NCI-H1694 treated with DMSO at 0.1 percent for 48 hours (cell line): ENCODE data around the gene FBXW12.
A peak's percentile ranks its signal among the peaks of the same experiment; 100 is the strongest.
"Not testable (repeated sequence)": the region's sequence is repeated elsewhere in the genome, so short reads cannot be mapped to it uniquely, and the experiment has no call there.

Experiments
- DNase-seq: peaks from one replicate; lab custom pipeline; 2025; lab: John Stamatoyannopoulos, UW

The FBXW12 gene

DNA sequence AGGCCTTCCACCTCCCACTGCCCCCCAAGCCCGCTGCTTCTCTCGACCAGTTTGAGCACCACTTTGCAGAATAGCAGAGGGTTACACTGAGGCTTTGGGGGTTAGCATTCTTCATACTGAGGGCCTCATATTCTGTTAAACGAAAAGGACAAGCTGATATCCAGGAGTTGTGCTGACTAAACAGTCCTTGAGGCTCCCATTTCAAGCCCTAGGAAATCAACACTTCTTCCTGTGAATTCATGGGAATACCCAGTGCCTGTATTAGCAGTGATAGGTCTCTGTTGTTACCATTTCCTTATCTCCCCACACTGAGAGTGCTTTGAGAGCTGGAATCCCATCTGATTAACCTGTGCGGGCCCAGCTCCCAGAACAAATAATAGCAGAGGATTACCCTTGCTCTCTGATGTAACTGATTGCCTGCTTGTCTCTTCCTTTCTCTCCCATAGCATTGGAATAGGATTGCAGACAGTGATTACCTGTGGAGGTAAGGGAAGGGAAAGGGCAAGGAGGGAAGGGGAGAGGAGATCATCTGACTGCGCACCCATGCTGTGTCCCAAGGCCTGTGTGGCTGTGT, 930 bp downstream of the FBXW12 start:
- no peak for DNase-seq

DNA sequence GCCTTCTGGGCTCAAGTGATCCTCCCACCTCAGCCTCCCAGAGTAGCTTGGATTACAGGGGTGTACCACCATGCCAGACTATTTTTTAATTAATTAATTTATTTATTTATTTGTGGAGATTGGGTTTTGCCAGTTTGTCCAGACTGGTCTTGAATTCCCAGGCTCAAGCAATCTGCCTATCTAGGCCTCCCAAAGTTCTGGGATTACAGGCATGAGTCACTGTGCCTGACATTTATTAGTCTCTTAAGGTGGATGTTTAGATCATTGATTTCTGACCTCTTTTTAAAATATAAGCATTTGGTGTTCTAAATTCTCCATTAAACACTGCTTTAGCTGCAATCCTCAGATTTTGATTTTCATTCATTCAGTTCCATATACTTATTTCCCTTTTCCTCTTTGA, 15.6 kb downstream of the FBXW12 start:
- no peak for DNase-seq

DNA sequence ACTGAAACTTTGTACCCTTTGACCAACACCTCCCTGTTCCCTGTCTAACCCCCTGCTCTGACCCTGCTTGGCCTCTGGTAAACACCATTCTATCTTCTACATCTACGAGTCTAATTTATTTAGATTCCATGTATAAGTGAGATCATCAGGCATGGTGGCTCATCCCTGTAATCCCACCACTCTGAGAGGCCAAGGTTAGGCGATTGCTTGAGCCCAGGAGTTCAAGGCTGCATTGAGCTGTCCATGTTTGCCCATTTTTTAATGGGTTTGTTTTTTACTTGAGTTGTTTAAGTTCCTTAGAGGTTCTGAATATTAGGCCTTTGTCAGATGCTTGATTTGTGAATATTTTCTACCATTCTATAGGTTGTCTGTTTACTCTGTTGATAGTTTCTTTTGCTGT, 16.9 kb downstream of the FBXW12 start:
- DNase-seq = no peak

DNA sequence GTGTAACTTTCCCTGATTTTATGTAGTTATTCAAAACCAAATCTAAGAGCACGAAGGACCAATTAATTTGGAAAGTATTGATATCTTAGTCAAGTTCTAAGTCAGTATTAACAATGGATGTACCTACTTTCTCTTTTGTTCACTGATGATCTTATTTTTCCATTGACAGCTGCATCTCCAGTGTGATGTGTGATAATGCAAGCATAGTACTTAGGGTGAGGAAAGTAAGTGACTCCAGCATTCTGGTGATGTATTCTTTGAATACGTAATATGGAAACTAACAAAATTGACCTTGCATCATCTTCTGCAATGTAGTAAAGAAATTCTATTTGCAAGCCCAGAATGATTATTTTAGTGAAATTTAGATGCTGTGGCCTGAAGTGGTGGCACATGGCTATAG, 22.4 kb downstream of the FBXW12 start:
- no peak for DNase-seq

DNA sequence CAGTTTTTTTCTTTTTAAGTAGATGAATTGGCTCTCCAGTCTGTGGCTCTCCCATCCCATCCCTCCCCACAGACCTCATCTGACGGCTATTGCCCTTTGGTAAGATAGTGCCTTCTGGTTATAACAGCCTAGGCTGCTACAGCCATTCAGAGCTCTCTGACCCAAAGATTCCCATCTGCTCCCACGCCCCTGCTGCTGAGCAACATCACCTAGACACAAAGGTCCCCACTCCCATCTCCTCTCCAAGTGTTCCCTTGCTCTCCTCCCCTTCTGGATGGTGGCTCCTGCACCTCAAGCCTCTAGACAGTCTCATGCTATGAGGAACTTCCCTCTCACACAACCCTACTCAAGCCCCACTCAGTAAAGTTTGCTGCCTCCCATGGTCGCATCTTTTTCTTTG, 23.7 kb downstream of the FBXW12 start:
- no peak for DNase-seq

DNA sequence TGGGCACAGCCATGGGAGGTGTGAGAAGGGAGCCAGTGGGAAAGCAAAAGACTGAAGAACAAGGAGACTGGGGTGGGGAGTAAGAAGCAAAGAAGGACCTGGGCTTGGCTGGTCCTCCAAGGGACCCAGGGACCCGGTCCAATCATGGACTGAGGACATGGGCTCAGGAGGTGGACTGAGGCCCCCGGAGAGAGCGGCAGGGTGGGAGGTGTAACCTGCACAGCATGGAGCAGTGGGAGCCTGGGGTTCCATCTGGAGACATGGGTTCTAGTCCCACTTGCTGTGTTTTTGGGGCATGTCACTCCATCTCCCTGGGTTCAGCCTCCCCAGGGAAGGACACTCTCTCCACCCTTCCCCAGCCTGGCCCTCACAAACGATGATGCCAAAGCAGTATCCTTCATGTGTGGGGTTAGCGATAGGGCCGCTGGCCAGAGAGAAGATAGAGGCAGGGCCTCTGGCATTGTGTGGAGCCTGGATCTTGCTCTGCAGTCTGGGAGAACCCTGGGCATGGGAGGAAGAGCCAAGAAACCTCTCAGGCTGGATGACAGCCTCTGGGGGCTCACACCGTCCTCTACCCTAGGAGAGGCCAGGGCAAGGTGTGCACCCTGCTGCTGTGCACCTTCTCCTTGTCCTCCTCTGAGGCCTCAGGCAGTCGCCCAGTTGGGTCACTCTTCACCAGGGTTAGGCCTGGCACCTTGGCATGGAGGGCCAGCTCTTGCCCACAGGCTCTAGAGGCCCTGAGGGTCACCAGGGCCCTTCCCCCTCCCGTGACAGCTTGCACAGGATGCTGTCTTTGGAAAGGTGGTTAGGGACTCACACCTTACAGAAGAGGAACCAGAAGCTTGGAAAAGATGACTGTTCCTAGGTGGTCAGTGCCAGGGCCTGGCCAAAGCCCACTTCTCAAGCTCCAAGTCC, 26.0 kb downstream of the FBXW12 start:
- DNase-seq = no peak

DNA sequence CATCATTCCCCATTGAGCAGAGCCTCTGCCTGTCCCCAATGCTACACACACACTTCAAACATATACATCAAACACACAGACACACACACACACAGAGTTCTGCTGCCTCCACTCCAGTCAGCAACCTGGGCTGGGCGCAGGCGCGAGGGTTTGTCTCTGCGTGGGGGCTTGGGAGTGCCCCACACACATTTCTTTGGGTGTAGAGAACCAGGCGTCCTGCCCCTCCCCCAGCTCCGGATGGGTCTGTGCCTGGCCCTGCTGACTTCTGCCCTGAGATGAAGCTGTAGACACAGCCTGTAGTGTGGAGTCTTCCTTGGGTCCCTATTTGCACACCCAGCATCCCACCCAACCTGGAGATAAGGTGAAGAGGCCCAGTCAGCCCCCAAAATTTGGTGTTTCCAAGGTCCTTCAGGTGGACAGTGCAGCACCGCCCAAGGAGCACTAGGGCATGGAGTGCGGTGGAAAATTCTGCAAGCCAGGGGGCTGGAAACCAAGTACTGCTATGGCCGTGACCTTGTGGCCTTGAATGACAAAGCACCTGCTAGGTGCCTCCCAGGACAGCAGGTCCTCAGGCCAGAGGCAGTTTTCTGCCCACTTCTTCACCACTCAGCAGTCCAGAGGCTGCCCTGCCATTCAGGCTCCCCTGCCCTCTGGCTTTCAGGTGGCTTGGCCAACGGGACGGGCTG, 26.8 kb downstream of the FBXW12 start:
- DNase-seq = no peak

DNA sequence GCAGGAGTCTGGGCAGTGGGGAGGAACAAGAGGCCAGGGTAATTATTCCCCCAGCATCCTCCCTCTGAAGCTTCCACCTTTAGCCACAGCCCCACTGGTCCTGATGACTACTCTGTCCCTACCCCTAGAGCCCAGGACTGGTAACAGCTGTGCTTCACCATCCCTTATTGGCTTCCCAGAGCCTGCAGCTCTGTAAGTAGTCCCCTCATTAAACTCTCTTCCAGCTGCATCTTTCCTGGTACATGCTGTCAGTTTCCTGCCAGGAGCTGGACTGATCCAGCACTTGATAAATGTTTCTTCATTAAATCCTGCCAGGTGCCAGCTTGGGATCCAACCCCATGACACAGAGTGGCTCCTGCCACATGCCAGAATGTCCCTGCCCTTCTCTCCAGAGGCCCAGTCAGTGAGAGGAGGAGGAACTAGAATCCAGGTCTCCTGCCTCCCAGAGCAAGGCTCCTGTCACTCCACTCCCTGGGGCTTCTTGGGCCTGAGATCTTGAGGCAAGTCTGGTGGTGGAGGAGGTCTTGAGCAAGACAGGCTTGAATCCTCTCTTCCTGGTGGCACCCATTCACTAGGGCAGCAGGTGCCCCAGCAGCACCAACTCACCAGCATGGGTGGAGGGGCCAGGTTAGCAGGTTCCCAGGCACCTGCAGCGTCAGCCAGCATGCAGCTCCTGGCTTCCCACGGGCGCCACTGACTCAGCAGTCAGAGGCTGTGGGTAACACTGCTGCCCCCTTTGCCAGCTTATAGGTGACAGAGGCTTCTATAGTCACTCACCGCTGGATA, 27.6 kb downstream of the FBXW12 start:
- DNase-seq = no peak

DNA sequence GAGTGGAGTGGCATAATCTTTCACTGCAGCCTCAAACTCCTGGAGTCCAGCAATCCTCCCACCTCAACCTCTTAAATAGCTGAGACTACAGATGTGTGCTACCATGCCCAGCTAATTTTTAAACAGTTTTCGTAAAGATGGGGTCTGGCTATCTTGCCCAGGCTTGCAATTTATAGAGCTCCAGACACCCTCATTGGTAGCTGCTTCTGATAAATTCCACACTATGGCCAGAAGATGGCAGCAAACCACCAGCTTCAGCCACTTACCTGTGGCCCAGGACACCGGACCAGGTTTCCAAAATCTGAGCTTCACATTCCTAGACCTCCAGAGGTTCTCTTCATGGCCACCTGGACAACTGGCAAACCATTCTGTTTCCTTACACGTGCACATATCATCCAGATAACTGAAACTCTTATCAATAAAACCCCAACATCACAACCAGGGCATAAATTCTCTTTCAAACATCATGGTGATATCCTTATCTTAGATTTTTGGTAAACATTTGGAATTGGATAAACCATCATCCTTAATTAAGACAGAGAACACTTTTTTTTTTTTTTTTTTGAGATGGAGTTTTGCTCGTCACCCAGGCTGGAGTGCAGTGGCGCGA, 28.9 kb downstream of the FBXW12 start:
- peak; percentile 16 for DNase-seq

DNA sequence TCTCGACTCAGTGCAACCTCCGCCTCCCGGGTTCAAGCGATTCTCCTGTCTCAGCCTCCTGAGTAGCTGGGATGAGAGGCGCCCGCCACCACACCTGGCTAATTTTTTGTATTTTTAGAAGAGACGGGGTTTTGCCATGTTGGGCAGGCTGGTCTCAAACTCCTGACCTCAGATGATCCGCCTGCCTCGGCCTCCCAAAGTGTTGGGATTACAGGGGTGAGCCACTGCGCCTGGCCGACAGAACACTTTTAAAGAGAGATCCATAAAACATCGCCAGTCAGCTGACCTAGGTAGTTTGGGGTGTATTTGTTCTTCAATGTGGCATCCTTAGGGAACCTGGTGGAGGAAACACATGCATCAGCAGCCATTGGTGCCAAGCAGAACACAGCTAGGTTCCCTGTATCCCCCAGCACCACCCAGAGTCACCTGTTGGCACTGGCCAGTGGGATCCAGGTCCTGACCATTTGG, 29.4 kb downstream of the FBXW12 start:
- not testable (repeated sequence) for DNase-seq

DNA sequence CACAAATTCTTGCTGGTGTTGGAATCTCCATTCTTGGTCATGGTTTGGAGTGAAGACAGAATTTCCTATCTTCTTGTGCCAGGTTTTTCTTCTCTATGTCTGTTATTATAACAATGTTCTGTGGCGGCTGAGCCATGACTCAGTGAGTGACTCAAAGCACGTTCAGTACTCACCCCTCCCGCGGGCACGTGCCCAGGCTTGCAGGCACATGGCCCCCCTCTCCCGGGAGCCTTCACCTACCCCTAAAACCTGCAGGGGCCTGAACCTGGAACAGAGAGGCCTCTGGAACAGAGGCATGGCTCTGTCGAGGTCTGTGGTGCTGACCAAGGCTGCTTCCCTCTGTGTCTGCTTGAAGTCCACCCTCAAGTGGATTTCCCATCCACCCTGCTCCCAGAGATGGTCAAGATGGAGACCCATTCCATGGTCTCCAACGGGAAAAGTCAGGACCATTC, 30.3 kb downstream of the FBXW12 start:
- DNase-seq = no peak

DNA sequence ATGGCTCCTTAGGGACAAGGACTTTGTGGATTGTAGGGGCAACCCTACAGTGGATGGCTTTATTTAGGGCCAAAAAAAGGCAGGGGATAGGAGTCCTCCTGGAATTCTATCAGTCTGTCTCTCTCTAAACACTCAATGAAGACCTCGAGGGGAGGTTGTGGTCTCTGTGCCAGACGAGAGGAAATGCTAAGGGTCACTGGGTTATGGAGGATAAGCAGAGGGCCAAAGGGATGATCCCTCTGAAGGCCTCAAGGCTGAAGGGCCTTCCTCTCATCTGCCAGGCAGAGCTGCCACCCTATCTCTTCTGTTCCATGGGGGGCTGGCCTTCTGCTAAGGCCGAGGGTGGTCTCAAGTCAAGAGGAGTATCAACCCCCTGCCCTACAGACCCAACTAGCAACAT, 30.9 kb downstream of the FBXW12 start:
- no peak for DNase-seq

DNA sequence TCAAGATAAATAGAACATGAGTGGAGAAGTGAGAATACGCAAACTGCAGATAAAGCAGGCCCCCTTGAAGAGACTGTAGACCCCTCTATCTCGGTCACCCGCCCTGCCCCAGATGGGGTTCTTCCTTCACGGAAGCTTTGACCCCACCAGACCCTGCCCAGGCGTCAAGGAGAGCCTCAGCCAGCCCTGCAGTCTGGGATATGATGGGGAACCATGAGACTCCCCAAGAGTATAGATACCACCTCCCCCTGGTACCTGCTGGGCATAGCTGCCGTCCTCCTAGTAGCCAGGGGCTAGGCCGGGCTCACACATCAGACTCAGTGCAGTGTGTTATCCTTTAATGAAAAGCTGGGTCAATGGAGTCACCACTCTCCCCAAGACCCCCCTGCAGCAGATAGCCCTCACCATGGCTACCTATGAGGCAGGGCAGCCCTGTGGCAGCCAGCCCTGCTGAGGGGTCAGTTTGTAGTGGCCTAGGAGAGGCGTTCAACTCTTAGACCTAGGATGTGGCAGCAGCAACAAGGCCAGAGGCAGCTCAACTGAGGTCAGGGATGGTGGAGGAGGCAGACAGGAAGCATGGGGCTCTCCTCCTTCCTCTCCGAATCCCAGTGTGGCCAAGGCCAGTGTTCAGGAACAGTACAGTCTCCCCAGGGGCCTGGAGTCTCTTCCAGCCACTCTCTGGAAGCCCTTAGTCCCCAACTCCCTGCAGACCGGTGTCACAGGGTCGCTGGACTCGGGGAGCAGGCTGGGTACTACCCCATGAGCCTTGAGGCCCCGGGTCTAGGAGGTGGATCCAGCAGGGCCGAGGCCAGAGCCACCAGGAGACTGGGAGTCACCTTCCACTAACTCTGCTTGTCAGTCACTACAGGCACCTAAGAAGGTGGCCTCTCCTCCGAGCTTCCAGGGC, 31.8 kb downstream of the FBXW12 start:
- DNase-seq = no peak

DNA sequence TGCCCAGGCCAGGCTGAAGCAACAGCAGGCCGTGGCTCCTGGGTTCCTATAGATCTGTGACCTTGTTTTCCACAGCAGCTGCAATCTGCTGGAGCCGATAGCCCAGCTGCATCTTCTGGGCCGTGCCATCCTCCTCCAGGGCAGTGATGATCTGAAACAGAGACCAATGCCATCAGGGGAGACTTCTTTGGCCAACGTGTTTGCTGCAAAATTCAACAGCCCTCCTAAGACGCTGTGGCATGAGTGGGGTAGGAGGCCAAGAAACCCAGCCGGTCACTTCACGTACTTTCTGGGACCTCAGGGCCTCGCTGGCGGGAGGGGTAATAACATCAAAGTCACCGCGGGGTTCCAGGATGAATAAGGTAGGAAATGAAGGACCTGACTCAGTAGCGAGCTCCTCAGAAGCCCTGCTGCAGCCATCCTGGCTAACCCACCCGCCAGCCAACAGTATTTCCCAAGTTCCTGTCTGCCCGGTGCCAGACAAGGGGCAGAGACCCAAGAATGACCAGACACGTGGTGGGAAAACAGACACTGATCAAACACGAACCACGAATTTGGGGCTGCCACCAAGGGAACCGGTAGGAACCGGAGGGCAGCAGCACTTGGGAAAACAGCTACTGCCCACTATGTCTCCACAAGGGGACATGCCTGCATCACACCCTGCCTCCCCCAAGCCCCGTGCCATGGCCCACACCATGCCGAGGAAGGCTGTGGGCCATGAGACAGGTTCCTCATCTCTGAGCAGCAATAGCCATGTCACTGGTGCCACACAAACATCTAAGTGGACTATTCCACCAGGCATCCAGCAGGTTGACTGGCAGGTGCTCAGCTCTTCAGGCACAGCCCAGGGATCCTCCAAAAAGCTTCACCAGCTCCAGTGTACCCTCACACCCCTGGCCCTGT, 32.7 kb downstream of the FBXW12 start:
- DNase-seq = no peak

DNA sequence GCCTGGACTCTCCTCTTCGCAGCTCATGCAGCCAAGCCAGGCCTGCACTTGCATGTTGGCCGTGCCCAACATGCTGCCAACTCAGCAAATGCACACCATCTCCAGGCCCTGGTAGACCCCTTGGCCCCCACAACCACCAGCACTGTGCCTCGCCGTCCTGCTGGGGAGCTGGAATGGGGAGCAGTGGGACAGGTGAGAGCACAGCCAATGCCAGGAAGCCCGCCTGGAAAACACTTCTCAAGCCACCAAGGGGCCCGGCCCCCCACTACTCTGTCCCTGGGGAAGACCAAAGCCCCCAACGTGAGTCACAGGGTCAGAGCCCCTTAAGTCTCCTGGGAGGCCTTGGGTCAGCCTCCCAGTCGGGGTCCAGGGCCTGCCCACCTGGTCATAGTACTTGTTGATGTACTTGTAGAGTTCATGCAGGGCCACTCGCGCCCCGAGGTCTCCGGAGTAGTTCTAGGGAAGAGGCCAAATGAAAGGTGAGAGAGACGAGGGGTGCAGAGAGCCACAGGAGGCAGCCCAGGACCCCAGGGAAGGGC, 33.4 kb downstream of the FBXW12 start:
- no peak for DNase-seq

DNA sequence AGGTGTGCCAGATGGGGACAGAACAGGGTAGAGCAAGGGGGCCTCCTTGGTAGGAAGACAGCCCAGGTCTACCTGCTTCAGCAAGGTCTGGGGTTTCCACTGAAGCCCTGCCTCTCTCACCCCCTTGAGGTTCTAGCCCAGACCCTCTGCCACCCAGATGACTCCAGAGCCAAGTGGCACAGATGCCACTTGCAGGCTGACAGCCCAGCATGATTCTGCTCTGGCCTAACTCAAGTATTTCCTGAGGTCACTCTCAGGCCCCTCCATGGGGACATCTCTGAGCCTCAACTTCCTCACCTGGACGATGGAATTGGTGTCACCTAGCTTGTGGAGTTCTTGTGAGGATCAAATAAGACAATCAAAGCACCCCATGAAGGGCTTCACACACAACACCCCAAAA, 34.0 kb downstream of the FBXW12 start:
- no peak for DNase-seq

DNA sequence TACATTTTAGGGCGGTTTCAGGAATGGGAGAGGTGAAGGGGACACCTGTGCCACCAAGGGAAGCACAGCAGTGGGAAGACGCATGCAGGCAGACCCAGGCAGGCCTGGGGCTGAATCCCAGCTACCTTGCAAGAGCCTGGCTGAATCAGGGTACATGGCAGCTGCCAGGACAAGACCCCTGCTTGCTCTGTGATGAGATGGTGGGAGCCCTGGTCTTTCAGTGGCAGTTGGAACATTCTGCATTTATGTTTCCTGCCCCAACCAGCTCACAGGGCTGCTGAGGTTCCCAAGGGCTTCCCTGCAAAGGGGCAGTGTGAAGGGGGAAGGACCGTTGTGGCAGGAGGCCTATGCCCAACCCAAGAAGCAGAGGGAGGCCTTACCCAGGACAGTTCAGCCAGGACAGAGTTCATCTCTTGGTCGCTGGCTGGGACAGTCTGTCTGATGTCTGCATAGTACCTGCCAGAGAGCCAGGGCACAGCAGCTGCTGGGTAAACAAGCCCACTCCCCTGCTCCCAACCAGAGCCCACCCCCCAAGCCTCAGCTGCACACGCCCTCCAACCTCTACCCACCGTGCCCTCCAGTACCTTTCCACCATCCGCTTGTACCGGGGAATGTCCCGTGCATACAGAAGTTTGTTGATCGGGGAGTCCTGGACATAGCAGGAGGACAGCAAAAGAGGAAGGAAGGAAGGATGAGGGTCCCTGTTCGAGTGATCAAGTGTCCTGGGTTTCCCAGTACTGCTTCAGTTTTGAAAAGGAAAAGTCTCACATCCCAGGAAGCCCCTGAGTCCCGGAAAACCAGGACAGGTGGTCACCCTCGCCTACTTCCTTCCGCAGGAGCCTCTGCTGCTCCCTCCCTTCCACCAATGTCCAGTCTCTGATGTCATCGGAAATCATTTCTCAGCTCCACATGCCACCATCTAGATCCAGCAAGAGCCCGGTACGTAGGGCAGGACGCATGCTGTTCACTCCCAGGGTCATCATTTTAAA, 34.7 kb downstream of the FBXW12 start:
- no peak for DNase-seq

DNA sequence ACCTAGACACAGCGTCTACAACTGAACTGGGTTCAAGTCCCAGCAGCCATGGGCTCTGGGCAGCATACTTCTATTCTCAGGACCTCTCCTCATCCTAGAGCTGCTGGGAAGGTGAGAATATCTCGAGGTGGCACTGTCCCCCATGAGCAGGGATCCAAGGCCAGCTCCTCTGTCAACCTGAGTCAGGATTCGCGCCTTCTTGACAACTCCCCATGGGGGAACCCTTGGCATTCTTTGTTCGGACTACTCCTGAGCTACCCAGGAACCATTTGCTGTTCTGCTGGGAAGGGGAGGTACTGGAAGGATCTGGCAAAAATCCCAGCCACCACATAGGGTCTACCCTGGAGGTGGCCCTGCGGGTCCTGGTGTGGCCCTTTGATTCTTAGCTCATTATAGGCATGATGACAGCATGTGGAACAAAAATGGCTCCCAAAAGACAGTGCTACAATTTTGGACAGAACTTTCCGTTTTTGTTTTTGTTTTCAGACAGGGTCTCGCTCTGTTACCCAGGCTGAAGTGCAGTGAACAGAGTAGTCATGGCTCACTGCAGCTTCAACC, 35.6 kb downstream of the FBXW12 start:
- DNase-seq = no peak
